Fibroblast of peridontal ligament (primary cell): ENCODE measurements around the gene YBX3.

ENCODE experiments used
- DNase-seq: peaks from one replicate; pipeline ENCODE4 v3.0.0-alpha.2; 2010; ENCODE audit errors: extremely low read depth

YBX3 gene

DNA sequence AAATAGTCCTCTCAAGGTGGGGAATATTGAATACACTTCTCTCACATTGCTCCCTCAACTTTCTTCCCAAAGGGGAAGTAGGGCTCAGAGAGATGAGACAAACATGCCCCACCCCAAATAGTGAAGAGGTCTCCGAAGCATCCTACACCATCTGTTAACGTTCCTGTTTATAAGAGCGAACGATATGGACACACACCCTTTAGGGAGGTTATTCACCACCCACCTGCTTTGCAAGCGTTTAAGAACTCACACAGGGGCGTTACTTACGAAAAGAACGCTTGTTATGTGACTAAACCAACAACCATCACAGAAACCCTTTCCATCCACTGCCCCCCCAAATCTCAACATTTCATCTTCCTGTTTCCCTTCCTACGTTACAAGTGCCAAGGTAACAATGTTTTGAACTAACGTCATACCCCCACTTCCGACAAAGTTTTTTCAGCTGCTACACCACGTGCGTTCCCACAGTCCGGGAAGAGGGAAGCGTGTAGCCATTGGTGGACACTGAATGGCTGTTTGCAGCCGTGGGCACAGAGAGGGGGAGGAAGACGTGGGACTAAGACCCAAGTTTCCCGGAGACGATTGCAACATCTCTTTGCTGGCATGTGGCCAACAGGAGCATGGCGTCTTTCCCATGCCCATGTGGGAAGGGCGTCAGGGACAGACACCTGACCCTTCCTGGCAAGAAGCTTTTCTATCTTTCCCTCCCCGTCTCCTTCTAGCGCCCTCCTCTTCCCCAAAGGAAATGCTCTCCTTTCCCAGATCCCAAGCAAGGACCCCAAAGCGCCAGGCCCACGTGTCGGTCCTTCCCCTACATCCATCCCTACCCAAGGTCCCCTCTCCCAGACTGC lies 1.2 kb downstream of the YBX3 start:
- DNase-seq, result peak; percentile 99

DNA sequence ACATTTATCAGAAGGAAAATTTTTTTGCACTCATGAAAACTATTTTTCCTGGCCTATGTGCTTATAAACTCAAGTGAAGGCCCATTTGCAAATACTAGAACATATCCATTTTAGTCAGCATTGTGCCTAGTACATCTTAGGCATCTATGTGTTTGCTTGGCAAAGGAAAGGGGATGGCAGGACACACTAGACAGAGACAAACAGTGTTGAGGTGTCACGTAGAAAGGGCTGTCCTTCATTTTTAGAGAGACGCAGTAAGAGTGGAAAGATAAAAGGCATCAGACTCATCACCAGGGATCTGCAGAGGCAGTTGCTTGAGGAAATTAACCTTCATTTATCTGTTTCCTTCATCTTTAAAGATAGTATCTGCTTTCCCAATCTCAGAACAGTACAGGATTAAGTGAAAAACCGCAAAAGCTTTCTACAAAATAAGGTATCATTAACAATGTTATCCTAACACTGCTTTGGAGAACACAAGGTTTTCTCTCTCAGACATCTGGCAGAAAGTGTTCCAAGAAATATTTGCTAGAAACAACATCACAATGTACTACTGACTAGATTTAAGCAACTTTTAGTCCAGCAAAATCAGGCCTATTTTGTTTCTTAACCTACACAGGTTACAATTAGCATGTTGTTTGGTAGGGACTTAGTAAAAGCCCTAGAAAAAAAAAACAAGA lies 2.0 kb downstream of the YBX3 start:
- peak; percentile 47 for DNase-seq

DNA sequence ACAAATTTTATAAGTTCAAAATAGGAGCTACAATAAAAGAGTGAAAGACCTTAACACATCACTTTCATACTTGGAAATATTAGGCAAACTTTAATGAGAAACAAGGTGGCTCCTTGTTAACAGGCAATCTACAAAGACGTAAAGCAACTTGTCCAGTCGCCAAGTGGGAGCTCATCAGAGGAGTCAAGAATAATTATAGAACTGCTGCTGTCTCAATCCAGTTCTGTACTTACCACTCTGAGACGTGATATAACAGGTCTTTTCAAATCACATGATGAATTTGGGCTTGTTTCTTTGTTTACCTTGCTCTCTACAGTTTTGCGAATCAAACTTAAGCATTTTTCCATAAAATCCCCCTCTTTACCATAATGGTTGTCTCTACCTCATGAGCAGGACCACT lies 3.6 kb downstream of the YBX3 start:
- DNase-seq, result peak; percentile 34

DNA sequence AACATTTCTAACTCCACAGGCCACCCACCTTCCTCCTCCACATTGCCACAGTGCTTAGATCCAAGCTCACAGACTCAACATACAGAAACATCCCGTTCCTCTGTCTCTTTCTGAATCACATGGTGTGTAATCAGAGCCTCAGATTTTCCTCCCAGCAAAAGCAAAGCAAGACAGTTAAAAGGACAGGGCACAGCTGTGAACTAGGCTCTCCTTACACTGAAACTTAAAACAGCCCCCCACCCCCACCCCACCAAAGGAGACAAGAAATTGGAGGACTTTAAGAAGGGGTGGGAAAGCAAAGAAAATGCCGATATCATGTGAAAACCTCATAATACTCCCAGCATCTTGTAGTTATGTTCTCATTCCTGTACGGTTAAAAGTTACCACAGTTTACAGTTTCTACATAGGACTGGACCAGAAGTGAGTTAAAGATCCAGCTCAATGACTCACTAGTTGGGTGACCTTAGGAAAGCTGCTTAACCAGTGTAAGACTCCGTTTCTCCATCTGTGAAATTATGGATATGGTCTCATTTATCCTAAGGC lies 4.8 kb downstream of the YBX3 start:
- peak; percentile 97 for DNase-seq

DNA sequence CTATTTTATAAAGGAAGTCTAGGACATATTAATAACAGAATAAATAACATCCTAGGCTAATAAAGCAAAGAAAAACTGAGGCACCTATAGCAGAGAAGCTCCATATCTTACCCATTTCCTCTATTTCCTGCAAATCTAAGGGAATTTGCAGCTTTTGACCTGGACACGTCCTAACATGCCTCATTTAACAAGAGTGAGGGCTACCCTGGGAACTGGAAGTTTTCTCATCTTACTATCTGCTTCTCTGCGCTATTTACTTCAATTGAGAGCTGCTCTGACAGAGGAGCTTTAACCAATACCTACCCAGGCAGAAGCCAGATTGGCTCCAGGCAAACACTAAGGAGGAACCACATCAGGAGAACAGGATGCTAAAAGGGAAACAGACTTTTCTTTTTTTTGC lies 5.7 kb downstream of the YBX3 start:
- peak; percentile 52 for DNase-seq

DNA sequence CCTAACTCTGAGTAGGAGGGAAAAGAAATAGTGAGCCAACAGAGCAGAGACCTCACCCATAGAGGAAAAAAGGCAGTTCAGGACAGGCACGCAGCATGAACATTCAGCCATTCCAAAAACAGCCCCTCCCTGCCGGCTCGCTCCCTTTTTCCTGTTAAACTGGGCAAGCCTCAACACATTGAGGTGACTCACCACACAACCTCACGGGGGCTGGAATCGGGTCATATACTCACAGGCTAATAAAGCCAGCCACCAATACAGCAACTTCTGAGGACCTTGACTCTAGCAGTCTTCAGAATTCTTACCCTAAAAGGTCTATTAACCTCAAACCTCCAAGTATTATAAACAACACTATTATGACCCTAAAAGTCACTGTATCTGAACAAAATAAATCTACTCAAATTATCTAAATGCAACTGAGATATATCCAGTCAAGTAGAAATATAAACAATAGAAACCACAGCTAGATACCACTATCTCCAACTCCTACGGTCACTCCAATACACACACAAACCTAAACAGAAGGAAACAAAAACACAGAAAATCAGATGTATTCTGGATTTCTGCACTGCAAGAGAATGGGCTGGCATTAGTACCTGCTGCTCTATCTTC lies 6.3 kb downstream of the YBX3 start:
- peak; percentile 90 for DNase-seq

DNA sequence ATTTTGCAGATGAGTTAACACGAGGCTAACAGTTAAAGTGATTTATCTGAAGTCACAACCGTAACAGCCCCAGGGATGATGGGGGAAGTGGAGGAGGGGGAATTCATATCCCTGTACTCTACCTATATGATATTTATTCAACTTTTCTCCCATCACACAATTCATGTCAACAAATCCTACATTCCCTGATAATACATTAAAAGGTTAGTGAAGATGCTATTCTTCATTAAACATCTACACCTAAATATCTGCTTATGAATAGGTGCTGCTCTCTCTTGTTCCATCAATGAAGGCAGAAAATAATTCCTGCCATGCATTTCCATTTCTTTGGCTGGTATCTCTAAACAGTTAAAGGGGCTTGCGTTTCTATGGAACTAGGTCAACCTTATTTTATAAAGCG lies 6.8 kb downstream of the YBX3 start:
- no peak for DNase-seq

DNA sequence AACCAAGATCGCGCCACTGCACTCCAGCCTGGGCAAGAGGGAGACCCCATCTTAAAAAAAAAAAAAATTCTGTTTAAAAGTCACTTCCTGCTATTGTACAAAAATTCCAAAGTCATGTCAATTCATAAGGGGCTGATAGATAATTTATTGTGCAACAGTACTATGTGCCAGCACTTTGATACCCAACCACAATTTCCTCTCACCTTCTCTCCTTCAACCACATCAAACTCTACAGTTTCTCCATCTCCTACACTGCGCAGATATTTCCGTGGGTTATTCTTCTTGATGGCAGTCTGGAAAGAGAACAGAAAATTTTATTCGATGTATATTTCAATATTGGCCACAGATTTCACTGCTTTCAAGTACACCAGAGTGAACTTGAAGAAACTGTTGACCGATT lies 7.6 kb downstream of the YBX3 start:
- DNase-seq, result no peak

DNA sequence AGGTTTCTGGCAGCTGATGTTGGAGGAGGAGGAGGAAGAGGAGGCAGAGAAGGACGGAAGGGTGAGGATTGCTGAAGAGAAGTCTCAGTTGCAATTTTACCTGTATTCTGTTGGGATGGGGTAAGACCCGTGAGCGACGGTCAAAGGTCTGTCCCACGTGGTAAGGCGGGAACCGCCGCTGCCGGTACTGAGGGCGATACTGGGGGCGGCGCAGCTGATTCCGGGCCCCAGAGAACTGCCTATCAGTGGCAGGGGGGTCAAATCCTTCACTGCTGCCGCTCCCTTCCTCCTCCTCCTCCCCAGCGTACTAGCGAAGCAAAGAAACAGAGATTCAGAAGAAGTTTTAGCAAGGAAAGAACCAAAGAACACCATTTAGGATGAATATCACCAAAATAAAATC lies 13.3 kb downstream of the YBX3 start:
- no peak for DNase-seq

DNA sequence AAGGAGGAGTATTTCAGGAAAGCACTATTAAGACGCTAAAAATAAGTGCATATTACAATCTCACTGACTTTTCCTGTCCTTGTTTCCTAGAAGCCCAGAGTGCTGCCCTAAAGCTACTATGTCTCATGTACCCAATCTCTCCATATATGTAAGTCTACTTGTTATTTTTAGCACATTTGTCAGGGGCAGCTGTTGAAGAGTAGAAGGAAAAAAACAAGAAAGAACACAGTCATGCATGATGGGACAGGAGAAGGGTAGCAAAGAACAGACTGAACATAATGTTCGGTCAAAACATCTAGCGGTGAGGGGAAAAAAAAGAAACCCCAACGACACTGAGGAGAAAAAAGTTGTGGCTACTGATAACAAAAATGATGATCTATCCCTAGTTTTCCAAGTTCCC lies 14.3 kb downstream of the YBX3 start:
- DNase-seq, result no peak

DNA sequence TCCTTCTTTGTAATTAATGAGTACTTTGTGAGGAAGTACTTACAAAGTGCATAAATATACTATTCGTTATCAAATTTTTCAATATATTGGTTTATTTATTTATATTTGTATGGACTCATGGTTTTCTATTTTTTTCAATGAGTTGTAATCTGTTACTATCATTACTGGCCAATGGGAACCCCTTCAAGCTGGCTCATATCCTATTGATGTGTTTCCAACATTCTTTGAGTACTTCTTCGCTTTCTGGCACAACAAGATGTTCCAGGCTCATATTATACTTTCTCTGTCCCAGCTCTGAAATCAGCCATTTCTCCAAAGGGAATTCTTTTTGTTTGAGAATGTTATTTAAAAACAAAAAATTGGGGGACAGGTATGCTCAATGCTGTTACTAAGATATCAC lies 17.5 kb downstream of the YBX3 start:
- peak; percentile 68 for DNase-seq

DNA sequence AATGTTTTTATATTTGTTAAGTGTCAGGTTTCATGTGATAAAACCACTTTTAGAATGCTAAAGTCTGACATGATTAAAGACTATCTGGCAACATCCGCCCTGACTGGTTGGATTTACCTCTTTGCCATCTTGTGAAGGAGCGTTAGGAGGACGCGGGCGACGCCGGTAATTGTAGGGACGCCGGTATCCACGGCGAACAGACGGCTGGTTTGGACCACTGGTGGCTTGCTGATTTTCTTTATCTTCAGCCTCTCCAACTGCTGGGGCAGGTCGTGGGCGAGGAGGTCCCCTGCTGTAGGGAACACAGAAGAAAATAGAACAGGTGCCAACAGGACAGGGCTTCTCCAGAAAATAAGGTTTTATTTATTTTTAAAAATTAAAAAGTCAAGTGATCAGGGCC lies 21.3 kb downstream of the YBX3 start:
- no peak for DNase-seq

DNA sequence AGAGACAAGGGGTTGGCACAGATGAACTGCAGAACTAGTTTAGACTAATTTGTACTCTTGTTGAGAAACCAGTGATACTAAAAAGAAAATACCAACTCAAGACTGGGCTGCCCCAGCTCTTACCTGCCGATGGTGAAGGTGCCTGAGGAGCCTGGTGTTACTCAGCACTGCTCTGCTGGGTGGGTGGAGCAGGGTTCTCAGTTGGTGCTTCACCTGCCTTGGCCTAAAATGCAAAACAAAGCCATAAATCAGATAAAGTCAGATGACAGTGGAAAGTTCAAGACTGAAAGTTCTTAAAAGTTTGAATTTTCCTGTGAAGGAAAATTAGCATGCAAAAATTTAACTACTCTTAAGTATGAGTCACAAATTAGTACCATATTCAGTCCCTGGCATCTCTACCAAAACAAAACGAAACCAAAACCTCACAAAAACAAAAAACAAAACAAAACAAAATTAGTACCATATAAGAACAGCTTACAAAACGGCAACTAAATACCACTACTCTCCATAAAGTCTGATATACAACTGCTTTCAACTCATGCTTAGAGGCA lies 21.9 kb downstream of the YBX3 start:
- DNase-seq, result peak; percentile 84

DNA sequence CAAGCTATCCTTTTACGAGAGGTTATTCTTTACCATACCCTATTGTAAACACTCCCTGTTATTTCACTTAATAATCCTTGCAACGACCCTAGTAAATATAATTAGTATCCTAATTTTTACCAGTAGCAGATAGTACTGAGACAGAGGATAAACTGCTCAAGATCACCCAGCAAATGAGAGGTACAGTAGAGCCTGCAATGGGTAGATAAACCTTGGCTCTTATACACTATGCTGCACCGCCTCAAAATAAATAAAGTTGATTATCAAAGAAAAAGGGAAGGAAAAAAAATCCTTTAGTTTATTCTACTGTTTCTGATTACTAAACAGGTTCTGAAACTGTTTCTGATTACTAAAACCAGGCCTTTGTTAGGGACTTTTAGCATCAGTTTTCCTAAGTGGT lies 22.5 kb downstream of the YBX3 start:
- no peak for DNase-seq

DNA sequence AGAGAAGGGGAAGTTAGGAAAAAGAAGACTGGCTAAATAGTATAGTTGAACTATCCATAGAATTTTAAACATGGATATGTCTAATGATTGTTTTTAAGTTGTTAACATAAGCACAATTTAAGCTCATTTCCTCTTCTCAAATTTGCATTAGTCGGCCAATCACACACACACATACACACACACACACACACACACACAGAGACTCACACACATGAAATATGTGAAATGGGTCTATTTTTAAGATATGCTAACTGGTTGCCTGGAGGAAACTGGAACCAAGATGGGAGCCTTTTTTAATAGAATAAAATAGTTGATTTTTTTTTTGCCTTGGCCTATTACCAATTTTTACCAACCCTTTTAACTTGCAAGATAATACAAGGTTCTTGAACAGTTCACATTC lies 25.3 kb downstream of the YBX3 start:
- no peak for DNase-seq

DNA sequence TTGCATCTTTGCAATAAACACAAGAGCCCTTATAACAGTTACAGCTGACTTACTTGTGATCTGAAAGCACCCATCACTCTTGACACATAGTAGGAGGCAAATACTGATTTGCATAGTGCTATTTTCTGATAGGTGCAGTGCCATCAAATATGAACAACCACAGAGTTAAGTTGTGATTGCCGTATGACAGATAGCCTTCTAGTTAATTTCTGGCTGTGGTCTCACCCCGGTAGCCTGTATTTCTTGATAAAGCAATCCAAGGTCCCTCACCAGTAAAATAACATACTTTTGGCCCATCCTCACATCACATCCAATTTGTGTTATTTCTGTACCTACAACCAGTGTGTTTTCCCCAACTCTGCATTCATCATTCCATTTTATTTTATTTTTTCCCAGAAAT lies 26.0 kb downstream of the YBX3 start:
- no peak for DNase-seq

DNA sequence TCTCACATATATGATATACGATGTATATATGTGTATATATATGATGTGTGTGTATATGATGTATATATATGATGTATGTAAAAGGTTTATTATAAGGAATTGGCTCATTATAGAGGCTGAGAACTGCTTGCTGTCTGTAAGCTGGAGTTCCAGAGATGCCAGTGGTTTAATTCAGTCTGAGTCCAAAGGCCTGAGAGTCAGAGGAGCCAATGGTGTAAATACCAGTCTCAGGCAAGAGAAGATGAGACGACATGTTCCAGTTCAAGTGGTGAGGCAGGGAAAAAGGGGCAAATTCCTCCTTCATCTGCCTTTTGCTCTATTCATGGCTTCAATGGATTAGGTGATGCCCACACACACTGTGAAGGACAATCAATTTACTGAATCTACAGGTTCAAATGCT lies 32.2 kb downstream of the YBX3 start:
- no peak for DNase-seq

DNA sequence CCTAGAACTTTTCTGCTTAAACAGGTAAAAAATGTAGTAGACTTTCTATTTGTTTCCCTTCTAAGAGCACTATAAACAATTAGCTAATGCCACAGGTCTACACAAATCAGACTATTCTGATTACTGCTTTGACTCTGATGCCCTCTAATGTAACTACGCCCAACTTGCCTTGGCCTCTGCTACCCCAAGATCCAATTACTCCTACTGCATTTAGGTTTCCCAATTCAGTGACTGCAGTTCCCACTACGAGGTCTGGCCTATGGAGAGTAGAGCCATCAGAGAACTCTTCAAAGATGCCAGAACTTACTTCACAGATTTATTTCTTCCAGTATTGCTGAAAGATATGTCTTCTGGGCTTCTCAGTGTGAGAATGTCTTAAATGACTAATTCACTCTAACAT lies 34.0 kb downstream of the YBX3 start:
- DNase-seq, result no peak

DNA sequence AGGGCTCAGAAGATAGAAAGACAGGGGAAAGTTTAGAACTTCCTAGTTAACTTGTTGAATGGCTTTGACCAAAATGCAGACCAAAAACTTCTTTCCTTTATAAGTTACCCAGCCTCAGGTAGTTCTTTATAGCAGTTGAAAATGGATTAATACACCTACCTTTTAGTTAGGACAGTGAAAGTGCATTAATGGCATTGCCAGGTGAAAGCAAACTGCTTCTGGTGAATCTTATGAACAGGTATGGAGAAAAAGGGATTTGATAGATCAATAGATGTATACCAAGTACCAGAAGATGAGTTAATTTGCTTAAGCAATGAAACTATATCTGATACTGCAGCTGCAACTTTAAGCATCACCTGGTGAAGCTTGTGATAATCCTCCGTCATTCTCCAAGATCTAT lies 35.1 kb downstream of the YBX3 start:
- no peak for DNase-seq

DNA sequence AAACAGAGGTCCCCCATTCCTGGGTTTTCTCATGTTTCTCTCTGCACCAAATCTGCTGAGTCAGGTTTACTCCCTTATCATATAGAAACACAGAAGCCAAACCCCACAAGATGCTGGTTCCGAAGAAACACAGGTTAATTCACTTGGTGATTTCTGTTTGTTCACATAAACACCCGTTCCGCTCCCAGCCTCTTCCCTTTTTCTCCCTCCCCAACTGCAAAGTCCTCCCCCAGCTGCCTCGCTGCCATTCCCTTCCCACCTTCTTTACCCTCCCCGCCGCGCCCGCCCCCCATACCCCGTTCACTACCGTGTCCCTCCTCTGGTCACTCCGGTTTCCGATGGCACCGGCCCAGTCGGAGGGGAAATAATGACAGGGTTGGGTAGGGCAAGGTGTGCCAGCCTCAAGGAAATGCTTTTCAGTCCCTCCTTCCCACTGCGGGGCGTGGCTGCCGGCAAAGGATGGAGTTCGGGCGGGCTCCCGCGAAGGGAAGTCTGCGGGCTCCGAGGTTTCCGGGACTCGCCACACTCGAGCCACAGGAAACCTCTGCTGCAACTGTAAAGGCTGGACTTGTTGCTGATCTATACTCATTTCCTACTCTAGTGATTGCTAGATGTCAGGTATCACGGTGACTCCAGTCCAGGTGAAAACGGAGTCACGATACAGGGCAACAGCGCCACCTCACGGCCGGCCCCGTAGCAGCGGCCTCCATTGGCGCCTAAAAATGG lies 49.3 kb downstream of the YBX3 start, which contains the start of gene STYK1:
TSS of gene STYK1 (minus strand) at position 394 of the 726 bp plus-strand sequence. CDS start 39,434 bp downstream, outside the sequence.
- peak; percentile 34 for DNase-seq

DNA sequence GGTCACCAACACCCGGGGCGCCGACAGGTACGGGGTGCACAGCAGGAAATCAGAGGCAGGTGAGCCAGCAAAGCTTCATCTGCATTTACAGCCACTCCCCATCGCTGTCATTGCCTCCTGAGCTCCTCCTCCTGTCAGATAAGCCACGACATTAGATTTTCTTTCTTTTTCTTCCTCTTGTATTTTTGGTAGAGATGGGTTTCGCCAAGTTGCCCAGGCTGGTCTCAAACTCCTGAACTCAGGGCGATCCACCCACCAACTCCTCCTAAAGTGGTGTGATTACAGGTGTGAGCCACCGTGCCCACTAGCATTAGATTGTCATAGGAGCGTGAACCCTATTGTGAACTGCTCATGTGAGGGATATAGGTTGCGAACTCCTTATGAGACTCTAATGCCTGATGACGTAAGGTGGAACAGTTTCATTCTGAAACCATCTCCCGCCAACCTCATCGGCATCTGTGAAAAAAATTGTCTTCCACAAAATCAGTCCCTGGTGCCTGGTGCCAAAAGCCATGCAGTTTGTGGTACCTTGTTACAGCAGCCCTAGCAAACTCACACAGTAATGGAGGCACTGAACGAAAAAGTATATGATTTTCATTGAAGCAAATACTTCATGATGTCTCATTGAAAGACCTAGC lies 50.8 kb downstream of the YBX3 start:
- no peak for DNase-seq
